Measurements from ENCODE around the gene ESPNL.

Gene ESPNL

GRCh38 chr2:238124488-238125126 lies 24.5 kb downstream of the ESPNL start:
- H3K4me3 ChIP-seq (ENCODE audit: low read length): no peak overlapping the region
- no peak for DNase-seq (ENCODE audit: low read depth, low spot score)
- no peak overlapping the region for H3K27ac ChIP-seq (ENCODE audit: low read length)
- H3K4me1 ChIP-seq (ENCODE audit: control insufficient read depth, insufficient read depth, low read length): peaks cover 9% of the 10 kb centered on the region; the same call in 1 of the 2 replicates
- WGBS (ENCODE audit: insufficient coverage, insufficient read length): 90% methylated on average over 4 of the region's 19 CpGs
- no peaks in the 10 kb centered on the region for H3K9me3 ChIP-seq (ENCODE audit: control insufficient read depth, insufficient read depth, low read length)
- no peaks in the 10 kb centered on the region for H3K36me3 ChIP-seq (ENCODE audit: control insufficient read depth, insufficient read depth, low read length)
- no peaks in the 10 kb centered on the region for H3K27me3 ChIP-seq (ENCODE audit: control insufficient read depth, insufficient read depth, low read length)

GRCh38 chr2:238125127-238125885 lies 25.2 kb downstream of the ESPNL start:
- peaks cover 9% of the 10 kb centered on the region; the same call in 1 of the 2 replicates for H3K4me1 ChIP-seq (ENCODE audit: control insufficient read depth, insufficient read depth, low read length)
- H3K9me3 ChIP-seq (ENCODE audit: control insufficient read depth, insufficient read depth, low read length): no peaks in the 10 kb centered on the region
- no CpG with 5 or more reads among the region's 20 CpGs for WGBS (ENCODE audit: insufficient coverage, insufficient read length)
- DNase-seq (ENCODE audit: low read depth, low spot score): no peak
- H3K27ac ChIP-seq (ENCODE audit: low read length): no peak overlapping the region
- H3K27me3 ChIP-seq (ENCODE audit: control insufficient read depth, insufficient read depth, low read length): no peaks in the 10 kb centered on the region
- no peak overlapping the region for H3K4me3 ChIP-seq (ENCODE audit: low read length)
- H3K36me3 ChIP-seq (ENCODE audit: control insufficient read depth, insufficient read depth, low read length): no peaks in the 10 kb centered on the region

- no peaks in the 10 kb centered on the region for H3K27me3 ChIP-seq (ENCODE audit: control insufficient read depth, insufficient read depth, low read length)
- no peak for DNase-seq (ENCODE audit: low read depth, low spot score)
- no peaks in the 10 kb centered on the region for H3K9me3 ChIP-seq (ENCODE audit: control insufficient read depth, insufficient read depth, low read length)
- no peak overlapping the region for H3K4me3 ChIP-seq (ENCODE audit: low read length)
- WGBS (ENCODE audit: insufficient coverage, insufficient read length): no CpG with 5 or more reads among the region's 2 CpGs
- peaks cover 8% of the 10 kb centered on the region; the same call in 1 of the 2 replicates for H3K4me1 ChIP-seq (ENCODE audit: control insufficient read depth, insufficient read depth, low read length)
- no peak overlapping the region for H3K27ac ChIP-seq (ENCODE audit: low read length)
- H3K36me3 ChIP-seq (ENCODE audit: control insufficient read depth, insufficient read depth, low read length): no peaks in the 10 kb centered on the region
Measured at GRCh38 chr2:238126338-238126737, 26.2 kb downstream of the ESPNL start.

GRCh38 chr2:238126775-238127164 lies 26.6 kb downstream of the ESPNL start:
- H3K36me3 ChIP-seq (ENCODE audit: control insufficient read depth, insufficient read depth, low read length): no peaks in the 10 kb centered on the region
- no peaks in the 10 kb centered on the region for H3K27me3 ChIP-seq (ENCODE audit: control insufficient read depth, insufficient read depth, low read length)
- DNase-seq (ENCODE audit: low read depth, low spot score): no peak
- no peak overlapping the region for H3K4me3 ChIP-seq (ENCODE audit: low read length)
- peaks cover 8% of the 10 kb centered on the region; the same call in 1 of the 2 replicates for H3K4me1 ChIP-seq (ENCODE audit: control insufficient read depth, insufficient read depth, low read length)
- WGBS (ENCODE audit: insufficient coverage, insufficient read length): 100% methylated on average over 2 of the region's 2 CpGs
- H3K27ac ChIP-seq (ENCODE audit: low read length): no peak overlapping the region
- no peaks in the 10 kb centered on the region for H3K9me3 ChIP-seq (ENCODE audit: control insufficient read depth, insufficient read depth, low read length)

GRCh38 chr2:238127165-238128060 lies 27.3 kb downstream of the ESPNL start:
- no CpG with 5 or more reads among the region's 36 CpGs for WGBS (ENCODE audit: insufficient coverage, insufficient read length)
- Histone ChIP-seq H3K27me3 (ENCODE audit: control insufficient read depth, insufficient read depth, low read length) (no peaks in the 10 kb centered on the region), H3K9me3 (ENCODE audit: control insufficient read depth, insufficient read depth, low read length) (no peaks in the 10 kb centered on the region), H3K4me3 (ENCODE audit: low read length) (no peak overlapping the region), H3K4me1 (ENCODE audit: control insufficient read depth, insufficient read depth, low read length) (peaks cover 8% of the 10 kb centered on the region; the same call in 1 of the 2 replicates), H3K36me3 (ENCODE audit: control insufficient read depth, insufficient read depth, low read length) (no peaks in the 10 kb centered on the region), H3K27ac (ENCODE audit: low read length) (no peak overlapping the region)
- DNase-seq (ENCODE audit: low read depth, low spot score): no peak

GRCh38 chr2:238128061-238128440 lies 27.9 kb downstream of the ESPNL start:
- no peaks in the 10 kb centered on the region for H3K9me3 ChIP-seq (ENCODE audit: control insufficient read depth, insufficient read depth, low read length)
- WGBS (ENCODE audit: insufficient coverage, insufficient read length): no CpG with 5 or more reads among the region's 22 CpGs
- no peaks in the 10 kb centered on the region for H3K27me3 ChIP-seq (ENCODE audit: control insufficient read depth, insufficient read depth, low read length)
- no peak overlapping the region for H3K4me3 ChIP-seq (ENCODE audit: low read length)
- DNase-seq (ENCODE audit: low read depth, low spot score): no peak
- no peak overlapping the region for H3K27ac ChIP-seq (ENCODE audit: low read length)
- H3K36me3 ChIP-seq (ENCODE audit: control insufficient read depth, insufficient read depth, low read length): no peaks in the 10 kb centered on the region
- H3K4me1 ChIP-seq (ENCODE audit: control insufficient read depth, insufficient read depth, low read length): peaks cover 8% of the 10 kb centered on the region; the same call in 1 of the 2 replicates

- no peak for DNase-seq (ENCODE audit: low read depth, low spot score)
- no peak overlapping the region for H3K27ac ChIP-seq (ENCODE audit: low read length)
- H3K4me3 ChIP-seq (ENCODE audit: low read length): peak overlapping the region; percentile 26; the same call in 1 of the 2 replicates
- no peaks in the 10 kb centered on the region for H3K9me3 ChIP-seq (ENCODE audit: control insufficient read depth, insufficient read depth, low read length)
- H3K36me3 ChIP-seq (ENCODE audit: control insufficient read depth, insufficient read depth, low read length): no peaks in the 10 kb centered on the region
- no peaks in the 10 kb centered on the region for H3K27me3 ChIP-seq (ENCODE audit: control insufficient read depth, insufficient read depth, low read length)
- whole genome bisulfite sequencing (ENCODE audit: insufficient coverage, insufficient read length): no CpG with 5 or more reads among the region's 30 CpGs
- H3K4me1 ChIP-seq (ENCODE audit: control insufficient read depth, insufficient read depth, low read length): peaks cover 8% of the 10 kb centered on the region; the same call in 1 of the 2 replicates
Measured at GRCh38 chr2:238128534-238129001, 28.4 kb downstream of the ESPNL start.

- no peak for DNase-seq (ENCODE audit: low read depth, low spot score)
- Histone ChIP-seq H3K9me3 (ENCODE audit: control insufficient read depth, insufficient read depth, low read length) (no peaks in the 10 kb centered on the region), H3K36me3 (ENCODE audit: control insufficient read depth, insufficient read depth, low read length) (no peaks in the 10 kb centered on the region), H3K4me1 (ENCODE audit: control insufficient read depth, insufficient read depth, low read length) (peaks cover 8% of the 10 kb centered on the region; the same call in 1 of the 2 replicates), H3K27ac (ENCODE audit: low read length) (no peak overlapping the region), H3K27me3 (ENCODE audit: control insufficient read depth, insufficient read depth, low read length) (no peaks in the 10 kb centered on the region), H3K4me3 (ENCODE audit: low read length) (no peak overlapping the region)
- WGBS (ENCODE audit: insufficient coverage, insufficient read length): no CpG with 5 or more reads among the region's 22 CpGs
Measured at GRCh38 chr2:238129166-238130010, 29.2 kb downstream of the ESPNL start.

GRCh38 chr2:238130111-238130695 lies 30.1 kb downstream of the ESPNL start:
- no CpG with 5 or more reads among the region's 28 CpGs for WGBS (ENCODE audit: insufficient coverage, insufficient read length)
- Histone ChIP-seq H3K4me1 (ENCODE audit: control insufficient read depth, insufficient read depth, low read length) (peaks cover 6% of the 10 kb centered on the region; the same call in 1 of the 2 replicates), H3K4me3 (ENCODE audit: low read length) (no peak overlapping the region), H3K27ac (ENCODE audit: low read length) (no peak overlapping the region), H3K27me3 (ENCODE audit: control insufficient read depth, insufficient read depth, low read length) (no peaks in the 10 kb centered on the region), H3K36me3 (ENCODE audit: control insufficient read depth, insufficient read depth, low read length) (no peaks in the 10 kb centered on the region), H3K9me3 (ENCODE audit: control insufficient read depth, insufficient read depth, low read length) (no peaks in the 10 kb centered on the region)
- DNase-seq (ENCODE audit: low read depth, low spot score): no peak
